A549 (cell line): ENCODE data around the gene KCNJ10.

Experiments
- CHD4 ChIP-seq: fragments of 200-600 bp; sonication (generic); IDR thresholded peaks from 2 replicates; pipeline ENCODE4 v1.6.1; 2016; ENCODE audit warnings: antibody characterized with exemption, mild to moderate bottlenecking, borderline replicate concordance
- CTCF ChIP-seq: fragments of >200 bp; sonication (Bioruptor Twin); formaldehyde crosslinking; IDR thresholded peaks from 3 replicates; pipeline ENCODE4 v1.5.1; 2016
- POLR2A ChIP-seq: IDR thresholded peaks from 2 replicates; pipeline ENCODE4 v1.6.1; 2012; ENCODE audit warnings: mild to moderate bottlenecking, low read length
- TFCP2L1 ChIP-seq: fragments of 250-450 bp; sonication (Bioruptor Pico); IDR thresholded peaks from 2 replicates; pipeline ENCODE4 v1.5.0; 2021; ENCODE audit warnings: mild to moderate bottlenecking

GRCh38 chr1:160097911-160098851, 28.2 kb upstream of the KCNJ10 start, which contains the start of gene IGSF8:
- TF ChIP-seq TFCP2L1 (CRISPR knock-in tag) (no peak), POLR2A (no peak), CTCF (no peak), CHD4 (no peak)
